Upper lobe of left lung (tissue), 4 donors: Measurements from ENCODE around the gene MACROD2.

ENCODE experiments used
- CTCF ChIP-seq, 6 experiments: fragments of 450-650 bp in 4 of 6; fragments of 200-600 bp in 2 of 6; sonication (generic) in 2 of 6; IDR thresholded peaks; one replicate each; pipeline ENCODE4 v1.5.1; 2016 to 2019; ENCODE audit warnings: antibody characterized with exemption in 6 of 6
- EP300 ChIP-seq, 4 donors: sonication (generic); formaldehyde crosslinking; IDR thresholded peaks; one replicate each; pipeline ENCODE4 v1.5.1; 2017; ENCODE audit warnings: antibody characterized with exemption in 4 of 4, control low read depth in 2 of 4
- POLR2A ChIP-seq, 4 donors: fragments of 450-650 bp; IDR thresholded peaks; one replicate each; pipeline ENCODE4 v1.5.1; 2016 to 2017; ENCODE audit warnings: antibody characterized with exemption in 4 of 4, mild to moderate bottlenecking in 2 of 4
- POLR2AphosphoS5 ChIP-seq, 2 donors: sonication (generic); formaldehyde crosslinking; IDR thresholded peaks; one replicate each; pipeline ENCODE4 v1.5.1; 2017; ENCODE audit warnings: antibody characterized with exemption in 2 of 2

GRCh38 chr20:14916360-14916920, 921.1 kb downstream of the MACROD2 start:
- TF ChIP-seq CTCF (IDR thresholded peaks at IDR 0.05) (no peak), EP300 (IDR thresholded peaks at IDR 0.05) (no peak), POLR2A (IDR thresholded peaks at IDR 0.05) (no peak), POLR2AphosphoS5 (IDR thresholded peaks at IDR 0.05) (no peak)
